ENCODE measurements around the gene WNT3A.

Gene WNT3A

DNA sequence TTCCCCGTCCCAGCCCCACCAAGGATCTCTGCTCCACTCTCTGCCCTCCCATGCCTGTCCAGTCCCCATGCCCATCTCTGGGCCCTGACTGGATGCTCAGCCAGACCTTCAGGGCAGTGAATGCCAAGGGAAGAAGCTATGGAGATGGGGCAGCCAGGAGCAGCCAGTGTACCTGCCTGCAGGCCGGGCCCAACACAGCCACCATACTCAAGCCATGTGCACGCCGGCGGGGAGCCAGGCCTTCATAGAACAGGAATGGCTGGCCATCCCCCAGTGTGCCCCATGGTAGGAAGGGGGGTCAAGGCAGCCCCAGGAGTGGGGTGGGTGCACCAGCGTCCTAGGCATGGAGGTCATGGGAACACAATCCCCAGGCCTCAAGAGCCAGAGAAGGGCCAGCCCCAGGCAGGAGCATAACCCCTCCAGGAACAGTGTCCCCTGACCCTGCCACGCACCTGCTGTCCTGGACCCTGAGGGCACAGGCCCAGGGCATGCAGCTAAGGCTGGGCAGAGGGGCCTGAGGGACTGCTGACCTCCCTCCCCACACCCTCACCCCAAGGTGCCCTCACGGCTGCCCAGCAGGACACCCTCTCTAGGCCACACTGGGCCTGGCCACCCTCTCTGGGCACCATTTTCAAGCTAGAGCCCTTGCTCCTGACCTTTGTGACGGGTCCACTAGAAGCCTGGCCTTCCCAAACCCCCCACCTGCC is 55.4 kb downstream of the WNT3A start:
- in situ Hi-C loops (cut with HindIII; ENCODE audit: low pct_ligation_motif_present, low sequenced_read_pairs), result no loop called here
- DNase-seq, result no peak
- Histone ChIP-seq H3K27ac (no peak overlapping the region), H3K27me3 (replicated peaks) (peaks cover 31% of the 10 kb centered on the region), H3K4me3 (ENCODE audit: low read depth, low read length) (no peak overlapping the region), H3K36me3 (replicated peaks) (no peaks in the 10 kb centered on the region)
- TF ChIP-seq, protein P1, sequence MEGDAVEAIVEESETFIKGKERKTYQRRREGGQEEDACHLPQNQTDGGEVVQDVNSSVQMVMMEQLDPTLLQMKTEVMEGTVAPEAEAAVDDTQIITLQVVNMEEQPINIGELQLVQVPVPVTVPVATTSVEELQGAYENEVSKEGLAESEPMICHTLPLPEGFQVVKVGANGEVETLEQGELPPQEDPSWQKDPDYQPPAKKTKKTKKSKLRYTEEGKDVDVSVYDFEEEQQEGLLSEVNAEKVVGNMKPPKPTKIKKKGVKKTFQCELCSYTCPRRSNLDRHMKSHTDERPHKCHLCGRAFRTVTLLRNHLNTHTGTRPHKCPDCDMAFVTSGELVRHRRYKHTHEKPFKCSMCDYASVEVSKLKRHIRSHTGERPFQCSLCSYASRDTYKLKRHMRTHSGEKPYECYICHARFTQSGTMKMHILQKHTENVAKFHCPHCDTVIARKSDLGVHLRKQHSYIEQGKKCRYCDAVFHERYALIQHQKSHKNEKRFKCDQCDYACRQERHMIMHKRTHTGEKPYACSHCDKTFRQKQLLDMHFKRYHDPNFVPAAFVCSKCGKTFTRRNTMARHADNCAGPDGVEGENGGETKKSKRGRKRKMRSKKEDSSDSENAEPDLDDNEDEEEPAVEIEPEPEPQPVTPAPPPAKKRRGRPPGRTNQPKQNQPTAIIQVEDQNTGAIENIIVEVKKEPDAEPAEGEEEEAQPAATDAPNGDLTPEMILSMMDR (IDR thresholded peaks at IDR 0.05; ENCODE audit: low read depth, low read length, missing control alignments), result no peak

- H3K36me3 ChIP-seq (replicated peaks), result no peaks in the 10 kb centered on the region
- H3K27me3 ChIP-seq (replicated peaks), result peaks cover 29% of the 10 kb centered on the region
- TF ChIP-seq, protein P1 (IDR thresholded peaks at IDR 0.05; ENCODE audit: low read depth, low read length, missing control alignments), result peak; percentile 5
- no peak overlapping the region for H3K4me3 ChIP-seq (ENCODE audit: low read depth, low read length)
- in situ Hi-C loops (cut with HindIII; ENCODE audit: low pct_ligation_motif_present, low sequenced_read_pairs), result no loop called here
- no peak overlapping the region for H3K27ac ChIP-seq
- no peak for DNase-seq
These were observed 56.0 kb downstream of the WNT3A start for GRCh38 chr1:228062812-228063211.

DNA sequence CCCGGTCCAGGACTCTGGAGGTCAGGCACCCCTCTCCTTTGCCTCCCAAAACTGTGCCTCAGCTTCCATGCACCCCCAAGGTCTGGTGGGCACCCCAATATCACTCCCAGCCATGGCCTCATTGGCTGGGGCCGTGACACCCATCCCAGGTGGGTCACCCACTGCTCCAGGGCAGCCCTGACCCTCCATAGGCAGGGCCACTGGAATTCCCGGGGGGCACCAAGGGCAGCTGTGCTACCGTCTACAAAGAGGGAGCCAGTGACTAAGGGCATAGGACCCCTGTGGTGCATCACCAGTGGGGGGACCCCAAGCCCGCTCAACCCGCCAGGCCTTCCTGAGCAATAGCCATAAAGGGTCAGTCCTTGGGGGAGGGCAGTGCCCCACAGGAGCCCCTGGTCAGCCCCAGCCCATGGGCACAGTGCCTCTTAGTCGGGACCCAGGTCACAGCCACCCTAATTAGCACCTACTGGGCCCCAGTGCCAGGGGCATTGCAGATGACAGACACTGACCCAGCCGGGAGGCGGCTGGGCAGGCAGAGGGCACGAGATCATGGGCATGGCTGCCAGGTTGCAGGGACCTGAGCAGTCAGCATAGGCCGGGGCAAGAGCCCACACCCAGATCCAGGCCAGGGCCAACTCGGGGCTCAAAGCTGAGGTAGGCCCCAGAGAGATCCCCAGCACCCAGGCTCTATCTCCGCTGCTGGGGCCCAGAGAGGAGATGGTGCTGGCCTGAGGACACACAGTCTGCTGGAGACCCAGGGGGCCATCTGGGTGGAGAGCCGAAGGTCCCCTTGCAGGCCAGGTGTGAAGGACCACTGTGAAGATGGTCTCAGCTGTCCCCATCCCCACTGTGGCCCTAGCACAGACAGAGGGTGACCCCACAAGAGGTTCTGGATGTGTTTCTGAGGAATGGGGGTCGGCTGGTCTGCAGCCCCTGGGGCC is 56.7 kb downstream of the WNT3A start:
- in situ Hi-C loops (cut with HindIII; ENCODE audit: low pct_ligation_motif_present, low sequenced_read_pairs), result no loop called here
- Histone ChIP-seq H3K27ac (no peak overlapping the region), H3K27me3 (replicated peaks) (peaks cover 24% of the 10 kb centered on the region), H3K36me3 (replicated peaks) (no peaks in the 10 kb centered on the region), H3K4me3 (ENCODE audit: low read depth, low read length) (no peak overlapping the region)
- TF ChIP-seq, protein P1 (IDR thresholded peaks at IDR 0.05; ENCODE audit: low read depth, low read length, missing control alignments), result no peak
- no peak for DNase-seq

DNA sequence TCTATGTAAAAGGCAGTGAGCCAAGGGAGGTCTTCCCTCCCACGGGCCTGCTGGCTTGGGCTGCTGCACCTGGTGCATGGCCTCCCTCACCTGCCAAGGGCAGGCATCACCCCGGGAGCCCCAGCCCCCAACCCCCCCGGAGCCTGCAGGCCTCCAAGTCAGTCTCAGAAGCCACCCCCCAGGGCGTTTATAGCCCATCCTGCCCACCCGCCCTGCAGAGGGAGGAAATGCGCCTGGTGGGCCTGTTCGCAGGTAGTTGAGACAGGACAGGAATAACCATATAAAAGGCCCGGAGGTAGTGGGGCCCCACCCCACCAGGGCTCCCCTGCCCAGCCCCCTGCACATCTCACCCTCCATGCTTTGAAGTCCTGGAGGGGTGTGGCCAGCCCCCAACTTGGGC is 57.5 kb downstream of the WNT3A start:
- no peaks in the 10 kb centered on the region for H3K36me3 ChIP-seq (replicated peaks)
- DNase-seq, result no peak
- H3K4me3 ChIP-seq (ENCODE audit: low read depth, low read length), result no peak overlapping the region
- in situ Hi-C loops (cut with HindIII; ENCODE audit: low pct_ligation_motif_present, low sequenced_read_pairs), result no loop called here
- H3K27ac ChIP-seq, result no peak overlapping the region
- H3K27me3 ChIP-seq (replicated peaks), result peaks cover 16% of the 10 kb centered on the region
- TF ChIP-seq, protein P1 (IDR thresholded peaks at IDR 0.05; ENCODE audit: low read depth, low read length, missing control alignments), result no peak

DNA sequence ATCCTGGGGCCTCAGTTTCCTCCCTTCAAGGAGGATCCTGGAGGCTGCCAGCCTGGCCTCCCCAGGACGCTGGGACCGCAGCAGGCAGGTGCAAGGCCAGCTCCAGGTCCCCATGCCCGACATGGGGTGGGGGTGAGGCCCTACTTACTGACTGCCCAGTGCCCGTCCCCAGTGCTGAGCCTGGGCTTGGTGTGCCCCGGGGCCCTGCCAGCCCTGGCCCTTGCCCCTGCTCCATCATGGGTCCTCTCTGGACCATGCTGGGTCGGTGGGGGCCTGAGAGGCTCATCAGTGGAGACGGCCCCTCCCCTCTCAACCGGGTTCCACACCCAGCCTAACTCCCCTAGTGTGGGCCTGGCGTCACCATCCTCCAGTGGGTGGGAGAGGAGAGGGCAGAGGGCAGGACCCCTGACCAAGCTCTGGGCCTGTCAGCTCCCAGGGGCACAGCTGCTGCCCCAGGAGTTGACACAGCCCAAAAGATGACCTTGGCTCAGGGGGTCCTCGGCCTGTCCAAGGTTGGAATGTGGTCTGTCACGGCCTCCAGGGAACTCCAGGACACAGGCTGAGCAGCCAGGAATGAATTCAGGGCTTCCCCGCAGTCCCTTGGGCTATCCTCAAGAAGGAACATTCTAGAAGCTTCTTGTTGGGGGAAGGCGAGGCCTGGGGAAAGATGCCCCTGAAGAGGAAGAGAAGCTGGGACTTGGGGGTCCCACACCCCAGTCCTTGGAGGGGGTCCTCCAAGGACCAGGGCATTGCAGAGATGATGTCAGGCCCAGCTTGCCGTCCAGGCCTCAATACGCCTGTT is 58.1 kb downstream of the WNT3A start:
- no peak overlapping the region for H3K27ac ChIP-seq
- no peaks in the 10 kb centered on the region for H3K36me3 ChIP-seq (replicated peaks)
- in situ Hi-C loops (cut with HindIII; ENCODE audit: low pct_ligation_motif_present, low sequenced_read_pairs), result no loop called here
- peaks cover 10% of the 10 kb centered on the region for H3K27me3 ChIP-seq (replicated peaks)
- DNase-seq, result no peak
- TF ChIP-seq, protein P1 (IDR thresholded peaks at IDR 0.05; ENCODE audit: low read depth, low read length, missing control alignments), result no peak
- no peak overlapping the region for H3K4me3 ChIP-seq (ENCODE audit: low read depth, low read length)

Data from brain microvascular endothelial cell (primary cell).